Endometrial microvascular endothelial cells (primary cell): Measurements from ENCODE around the gene ARHGAP20. TPM values are rescaled to one million over a fixed set of nuclear protein-coding genes. Genes with fewer than 3 reads are reported as not detected.

Source experiments
- in situ Hi-C: cut with HindIII; loops from 2 replicates; pipeline ENCODE4 v1.10.0; 2017; ENCODE audit warnings: low sequenced_read_pairs, low pct_unique_long_range_greater_than_20kb; ENCODE audit errors: inconsistent ontology term
- total RNA-seq: library from RNA; depleted of rRNA; stranded (reverse); fragments of >200 nt; gene quantifications from one replicate; pipeline ENCODE4 v1.2.3, GENCODE V29; 2015; ENCODE audit errors: inconsistent ontology term

Gene ARHGAP20
- total RNA-seq, 1 donor from 2014 or later = 3.1 TPM

DNA sequence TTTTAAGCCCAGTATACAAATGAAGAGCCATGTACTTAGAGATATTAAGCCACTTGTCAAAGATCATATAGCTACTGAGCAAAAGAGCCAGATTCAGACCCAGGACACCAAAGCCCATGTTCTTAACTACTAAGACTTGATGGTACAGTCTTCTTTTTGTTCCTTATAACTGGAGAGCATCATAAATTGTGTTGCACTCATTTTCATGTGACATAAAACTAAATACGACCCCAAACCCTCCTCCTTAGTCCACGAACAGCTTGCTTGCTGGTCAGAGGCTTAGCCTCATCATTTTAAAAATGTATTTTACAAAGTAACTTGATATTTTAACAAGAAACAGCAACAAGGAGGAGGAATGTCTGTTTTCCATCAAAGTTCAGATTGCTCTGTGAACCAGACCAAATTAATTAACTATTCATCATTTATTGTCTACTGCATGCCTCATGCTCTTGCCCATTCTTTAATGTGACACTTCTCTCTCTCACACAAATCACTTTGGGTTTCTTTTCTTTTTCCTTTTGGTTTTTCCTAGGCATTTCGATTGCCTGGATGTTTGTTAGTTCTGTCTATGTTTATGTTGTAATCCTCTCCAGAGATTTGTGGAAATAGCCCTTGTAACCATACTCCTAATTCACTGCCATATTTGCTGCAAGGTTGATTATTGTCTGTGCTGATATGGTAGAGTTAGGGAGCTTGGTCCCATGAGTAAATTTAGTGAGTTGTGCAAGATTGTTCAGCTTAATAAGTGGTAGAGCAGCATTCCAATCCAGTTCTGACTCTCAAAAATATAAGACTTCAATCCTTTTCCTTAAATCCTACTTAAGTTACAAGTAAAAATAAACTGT lies 8.4 kb upstream of the ARHGAP20 start:
- in situ Hi-C loops = no loop called here

GRCh38 chr11:110716361-110716760 lies 4.1 kb upstream of the ARHGAP20 start:
- in situ Hi-C loops = no loop called here

- in situ Hi-C loops = no loop called here
Observed at GRCh38 chr11:110715541-110715940, 3.3 kb upstream of the ARHGAP20 start.

DNA sequence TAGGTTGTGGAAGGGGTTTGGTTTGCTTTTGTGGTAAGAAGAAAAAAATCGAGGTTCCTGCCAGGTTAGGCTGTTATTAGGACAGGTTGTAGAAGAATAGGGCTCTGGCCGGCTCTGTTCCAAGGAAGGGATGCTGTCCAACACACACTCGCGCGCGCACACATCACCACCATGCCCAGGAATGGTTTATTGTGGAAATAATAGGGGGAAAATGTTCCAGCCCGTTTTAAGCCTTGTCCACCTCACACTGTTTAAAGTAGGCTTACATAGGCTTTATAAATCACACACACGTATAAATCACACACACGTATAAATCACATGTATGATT lies 1.2 kb upstream of the ARHGAP20 start:
- in situ Hi-C loops = no loop called here

GRCh38 chr11:110712659-110713448 lies 617 bp upstream of the ARHGAP20 start:
- in situ Hi-C loops = no loop called here

DNA sequence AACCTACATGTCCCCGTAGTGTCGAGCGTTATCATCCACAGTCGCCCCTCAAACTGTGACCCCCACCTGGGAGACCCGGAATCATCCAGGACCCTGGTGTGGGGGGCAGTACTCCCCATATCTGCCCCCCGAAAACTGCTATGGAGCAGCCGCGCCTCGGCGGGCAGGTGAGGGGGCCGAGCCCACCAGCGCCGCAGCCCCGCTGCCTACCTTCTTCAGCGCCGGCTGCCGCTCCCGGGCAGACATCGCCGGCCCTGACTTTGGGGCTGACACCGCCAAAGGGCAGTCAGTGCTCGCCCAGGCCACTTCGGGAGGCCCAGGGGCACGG lies 825 bp downstream of the ARHGAP20 start:
- in situ Hi-C loops = no loop called here

GRCh38 chr11:110710628-110711381 lies 1.4 kb downstream of the ARHGAP20 start:
- in situ Hi-C loops = no loop called here

- in situ Hi-C loops = no loop called here
Observed at GRCh38 chr11:110704210-110704864, 7.9 kb downstream of the ARHGAP20 start.

DNA sequence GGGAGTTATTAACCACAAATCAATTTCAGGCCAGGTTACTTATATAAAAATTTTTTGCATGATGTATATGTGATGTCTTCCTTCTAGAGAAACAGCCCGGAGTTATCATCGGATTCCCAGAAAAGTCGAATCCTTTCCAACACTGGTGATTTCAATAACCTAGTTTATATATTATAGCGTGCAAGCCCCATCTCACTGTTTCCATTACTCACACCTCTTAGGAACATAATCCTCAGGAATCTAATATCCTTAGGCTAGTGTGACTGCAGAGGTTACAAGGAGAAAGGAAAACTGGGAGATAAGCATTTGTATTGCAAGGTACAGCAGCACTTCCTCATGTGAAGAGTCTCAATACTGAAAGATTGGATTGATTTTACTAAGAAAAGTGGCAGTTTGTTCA lies 20.3 kb downstream of the ARHGAP20 start:
- in situ Hi-C loops = no loop called here

- in situ Hi-C loops = no loop called here
Observed at GRCh38 chr11:110689306-110689705, 22.9 kb downstream of the ARHGAP20 start.

- in situ Hi-C loops = no loop called here
Observed at GRCh38 chr11:110679323-110679975, 32.8 kb downstream of the ARHGAP20 start.

GRCh38 chr11:110675548-110675947 lies 36.7 kb downstream of the ARHGAP20 start:
- in situ Hi-C loops = no loop called here

DNA sequence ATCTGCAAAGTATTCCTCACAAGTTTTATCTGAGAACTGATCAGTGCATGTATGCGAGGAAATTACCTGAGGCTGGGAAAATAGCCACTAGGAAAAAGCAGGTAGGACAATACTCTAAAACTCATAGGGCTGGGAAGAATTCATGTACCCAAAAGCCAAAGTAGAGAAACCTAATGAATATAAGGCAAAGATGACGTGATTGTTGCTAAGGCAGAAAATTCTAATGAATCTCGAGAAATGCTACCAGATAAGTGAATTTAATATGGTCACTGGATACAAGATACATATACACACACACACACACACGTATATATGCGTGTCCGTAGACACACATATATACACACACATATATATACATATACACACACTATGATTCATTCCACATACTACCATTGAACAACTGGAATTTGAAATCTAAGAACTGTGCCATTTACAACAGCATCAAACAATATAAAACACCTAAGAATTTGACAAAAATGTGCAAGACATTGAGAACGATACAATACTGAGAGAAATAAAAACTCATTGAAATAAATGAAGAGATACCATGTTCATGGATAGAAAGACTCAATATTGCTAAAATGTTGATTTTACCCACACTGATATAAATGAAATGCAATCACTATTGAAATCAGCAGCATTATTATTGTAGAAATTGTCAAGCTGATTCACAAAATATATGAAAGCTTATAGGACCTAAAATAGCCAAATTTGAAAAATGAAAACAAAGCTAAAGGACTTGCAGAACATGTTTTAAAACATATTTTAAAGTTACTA lies 46.4 kb downstream of the ARHGAP20 start:
- in situ Hi-C loops = no loop called here

- in situ Hi-C loops = no loop called here
Observed at GRCh38 chr11:110655967-110656366, 56.3 kb downstream of the ARHGAP20 start.

GRCh38 chr11:110654456-110654855 lies 57.8 kb downstream of the ARHGAP20 start:
- in situ Hi-C loops = no loop called here

GRCh38 chr11:110645253-110645652 lies 67.0 kb downstream of the ARHGAP20 start:
- in situ Hi-C loops = no loop called here

DNA sequence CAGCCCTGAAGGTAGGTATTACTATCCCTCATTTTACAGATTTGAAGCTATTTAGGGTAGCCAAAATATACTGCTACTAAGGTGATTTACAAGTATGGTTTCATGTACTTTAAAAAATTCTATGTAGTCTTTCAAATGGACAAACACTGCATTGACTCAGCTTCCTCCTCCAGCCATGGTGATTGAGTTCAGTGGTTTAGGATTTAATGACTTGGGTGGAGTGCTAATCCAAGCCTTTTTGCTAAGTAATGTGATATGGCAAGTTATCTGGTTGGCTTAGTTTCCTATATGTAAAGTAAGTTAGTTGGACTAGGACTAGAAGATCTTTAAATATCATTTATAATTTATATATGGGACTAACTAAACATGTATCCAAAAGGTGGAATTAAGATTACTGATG lies 77.9 kb downstream of the ARHGAP20 start:
- in situ Hi-C loops = no loop called here

DNA sequence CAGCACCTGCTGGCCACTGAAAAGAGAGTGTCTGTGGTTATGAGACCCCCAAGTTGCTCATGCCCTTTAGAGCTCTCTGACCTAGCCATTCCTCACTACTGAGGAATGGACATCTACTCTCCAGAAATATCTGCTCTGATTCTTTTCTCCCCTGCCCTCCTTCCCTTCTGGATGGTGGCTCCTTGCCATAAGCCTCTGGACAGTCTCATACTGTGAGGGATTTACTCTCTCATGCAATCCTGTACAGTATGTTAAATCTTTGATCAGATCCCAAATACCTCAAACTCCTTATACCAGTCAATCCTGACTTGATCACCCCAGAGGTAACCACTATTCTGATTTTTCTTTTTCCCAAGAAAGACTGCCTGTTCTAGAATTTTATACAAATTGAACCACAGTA lies 80.7 kb downstream of the ARHGAP20 start:
- in situ Hi-C loops = no loop called here
